ENCODE measurements around the gene ADM5. TPM values are rescaled to one million over a fixed set of nuclear protein-coding genes. Genes with fewer than 3 reads are reported as not detected.

ADM5 gene
- total and polyA plus RNA-seq, 10 of the 15 experiments (the other 5 are each of a cell fraction or from before 2014, with no cell fraction given): 0.05 to 6.0 (median 1.2) TPM; not detected in 1

GRCh38 chr19:49667473-49667872, 21.9 kb upstream of the ADM5 start:
- ATAC-seq: no peak

More at GRCh38 chr19:49667473-49667872, 21.9 kb upstream of the ADM5 start:
- Histone ChIP-seq H3K4me3 (peak overlapping the region; percentile 99; the same call in 1 of the 2 replicates), H3K9ac (ENCODE audit: control insufficient read depth, insufficient read depth, low read length) (peak overlapping the region; percentile 97; the same call in 1 of the 2 replicates), H3K4me1 (ENCODE audit: control insufficient read depth, insufficient read depth, low read length) (peaks cover 21% of the 10 kb centered on the region), H4K20me1 (ENCODE audit: control insufficient read depth, insufficient read depth) (peaks cover 4% of the 10 kb centered on the region), H3K36me3 (ENCODE audit: control insufficient read depth in 2 of 2, insufficient read depth in 2 of 2, low read length in 1 of 2) (peaks cover 6 to 7% of the 10 kb centered on the region in 2 experiments), H3K27me3 (replicated peaks in 1 of 2; ENCODE audit: control insufficient read depth in 2 of 2, insufficient read depth in 2 of 2, low read length in 1 of 2) (no peaks in the 10 kb centered on the region), H3K79me2 (ENCODE audit: control insufficient read depth, insufficient read depth, low read length) (peaks cover 35% of the 10 kb centered on the region), H3K27ac (ENCODE audit: control insufficient read depth, insufficient read depth) (no peak overlapping the region), H3K9me3 (replicated peaks; ENCODE audit: control insufficient read depth, insufficient read depth, low read length) (no peaks in the 10 kb centered on the region), H2AFZ (ENCODE audit: control insufficient read depth, low read depth, low read length) (no peak overlapping the region), H3K4me2 (ENCODE audit: control insufficient read depth, insufficient read depth) (peak overlapping the region; percentile 81; the same call in 1 of the 2 replicates)
- WGBS (ENCODE audit: insufficient coverage, insufficient replicate concordance, low lambda C conversion rate, missing lambda C conversion rate): 95% methylated on average over 2 of the region's 2 CpGs
- SMC1A ChIA-PET (ENCODE audit: uncharacterized antibody, unreplicated experiment): no interaction called here
- DNase-seq (ENCODE audit: low read depth, low spot score) (no peak), FAIRE-seq (no peak)
- in situ Hi-C loops (cut with MboI) (loop anchor here (5.0 kb wide), 1 partner anchor 170 kb away; the partner anchor contains the start of gene RPS11), intact Hi-C loops (cut with micrococcal nuclease; ENCODE audit: unreplicated experiment) (no loop called here)
- TF ChIP-seq PAX5 (IDR thresholded peaks at IDR 0.05; ENCODE audit: borderline replicate concordance, low read depth, low read length) (no peak), SPI1 (IDR thresholded peaks at IDR 0.05; ENCODE audit: borderline replicate concordance, insufficient read depth, low read depth, low read length) (peak; percentile 58; the same call in 1 of the 2 replicates), MLLT1 (IDR thresholded peaks at IDR 0.05) (peak; percentile 99), SRF (IDR thresholded peaks at IDR 0.05; ENCODE audit: low read depth in 2 of 2, low read length in 2 of 2) (peak in 1 of 2 experiments; percentile 79; a peak in 2 of 4 replicates)
- CTCF ChIA-PET: interaction anchor here (1.1 to 5.5 kb wide), 3 partner anchors 8 to 27 kb away, joined by 3 to 80 read pairs (median 5); partner anchors contain the start of genes PRMT1 and RRAS
- POLR2A ChIA-PET: interaction anchor here (0.5 to 6.0 kb wide), 4 partner anchors 9 to 206 kb away, joined by 3 to 126 read pairs (median 7); partner anchors contain the start of genes PRMT1 and RRAS
- RAD21 ChIA-PET (ENCODE audit: unreplicated experiment): interaction anchor here (0.6 to 1.4 kb wide), 3 partner anchors 13 to 27 kb away, joined by 4 to 7 read pairs (median 4); partner anchors contain the start of gene RRAS
- BruUV-seq (replicated peaks): no TSS peak
